Measurements from ENCODE around the gene CYTH1.

CYTH1 gene

GRCh38 chr17:78746263-78746948, 35.7 kb downstream of the CYTH1 start:
- H3K36me3 ChIP-seq (ENCODE audit: control insufficient read depth, insufficient read depth, low read length): no peaks in the 10 kb centered on the region
- H3K27me3 ChIP-seq (ENCODE audit: control insufficient read depth, insufficient read depth, low read length): no peaks in the 10 kb centered on the region
- no peak for TF ChIP-seq CTCF (IDR thresholded peaks at IDR 0.05)
- no peak overlapping the region for H3K9ac ChIP-seq
- H3K4me3 ChIP-seq (ENCODE audit: low read depth, low read length): no peak overlapping the region
- peak overlapping the region; percentile 50 for H3K27ac ChIP-seq
- no peaks in the 10 kb centered on the region for H3K9me3 ChIP-seq (ENCODE audit: control insufficient read depth, low read length)
- H2AFZ ChIP-seq: peak overlapping the region; percentile 51
- no peak overlapping the region for H3K4me2 ChIP-seq (ENCODE audit: low read length)
- H3K79me2 ChIP-seq: peaks cover 29% of the 10 kb centered on the region
- peaks cover 21% of the 10 kb centered on the region for H3K4me1 ChIP-seq

GRCh38 chr17:78745407-78746088, 36.5 kb downstream of the CYTH1 start:
- H3K79me2 ChIP-seq: peaks cover 27% of the 10 kb centered on the region
- peaks cover 21% of the 10 kb centered on the region for H3K4me1 ChIP-seq
- H3K4me2 ChIP-seq (ENCODE audit: low read length): no peak overlapping the region
- no peaks in the 10 kb centered on the region for H3K9me3 ChIP-seq (ENCODE audit: control insufficient read depth, low read length)
- H3K4me3 ChIP-seq (ENCODE audit: low read depth, low read length): no peak overlapping the region
- no peak overlapping the region for H2AFZ ChIP-seq
- no peaks in the 10 kb centered on the region for H3K27me3 ChIP-seq (ENCODE audit: control insufficient read depth, insufficient read depth, low read length)
- no peak overlapping the region for H3K9ac ChIP-seq
- H3K27ac ChIP-seq: no peak overlapping the region
- no peaks in the 10 kb centered on the region for H3K36me3 ChIP-seq (ENCODE audit: control insufficient read depth, insufficient read depth, low read length)
- peak; percentile 72 for TF ChIP-seq CTCF (IDR thresholded peaks at IDR 0.05)

GRCh38 chr17:78742901-78743300, 39.2 kb downstream of the CYTH1 start:
- Histone ChIP-seq H3K79me2 (peaks cover 32% of the 10 kb centered on the region), H3K4me2 (ENCODE audit: low read length) (no peak overlapping the region), H3K27ac (no peak overlapping the region), H3K9ac (no peak overlapping the region), H3K4me1 (peaks cover 26% of the 10 kb centered on the region), H2AFZ (no peak overlapping the region), H3K9me3 (ENCODE audit: control insufficient read depth, low read length) (no peaks in the 10 kb centered on the region), H3K27me3 (ENCODE audit: control insufficient read depth, insufficient read depth, low read length) (no peaks in the 10 kb centered on the region), H3K36me3 (ENCODE audit: control insufficient read depth, insufficient read depth, low read length) (no peaks in the 10 kb centered on the region), H3K4me3 (ENCODE audit: low read depth, low read length) (no peak overlapping the region)
- TF ChIP-seq CTCF (IDR thresholded peaks at IDR 0.05): no peak

GRCh38 chr17:78741644-78742284, 40.3 kb downstream of the CYTH1 start:
- Histone ChIP-seq H3K36me3 (ENCODE audit: control insufficient read depth, insufficient read depth, low read length) (no peaks in the 10 kb centered on the region), H2AFZ (no peak overlapping the region), H3K4me1 (peaks cover 29% of the 10 kb centered on the region), H3K9me3 (ENCODE audit: control insufficient read depth, low read length) (no peaks in the 10 kb centered on the region), H3K4me2 (ENCODE audit: low read length) (no peak overlapping the region), H3K27ac (no peak overlapping the region), H3K9ac (no peak overlapping the region), H3K79me2 (peaks cover 32% of the 10 kb centered on the region), H3K27me3 (ENCODE audit: control insufficient read depth, insufficient read depth, low read length) (no peaks in the 10 kb centered on the region), H3K4me3 (ENCODE audit: low read depth, low read length) (no peak overlapping the region)
- TF ChIP-seq CTCF (IDR thresholded peaks at IDR 0.05): no peak

All from parathyroid adenoma (tissue), 2 donors.